Cerebellar cortex (tissue), 1 donor: ENCODE data around the gene UCP3.

ENCODE experiments used
- DNase-seq: peaks from one replicate; pipeline ENCODE4 v3.0.0-alpha.2; 2015; ENCODE audit warnings: low spot score

UCP3 gene

GRCh38 chr11:74018331-74019005 lies 9.6 kb upstream of the UCP3 start:
- no peak for DNase-seq

- DNase-seq, result no peak
Observed at GRCh38 chr11:74017631-74018030, 8.7 kb upstream of the UCP3 start.

GRCh38 chr11:74015919-74016684 lies 7.2 kb upstream of the UCP3 start:
- no peak for DNase-seq

- no peak for DNase-seq
Observed at GRCh38 chr11:74014880-74015279, 6.0 kb upstream of the UCP3 start.

- DNase-seq, result no peak
Observed at GRCh38 chr11:74013141-74013540, 4.3 kb upstream of the UCP3 start.

GRCh38 chr11:74012074-74012809 lies 3.4 kb upstream of the UCP3 start:
- no peak for DNase-seq

- DNase-seq, result no peak
Observed at GRCh38 chr11:74011360-74012073, 2.6 kb upstream of the UCP3 start.

- no peak for DNase-seq
Observed at GRCh38 chr11:74010306-74011300, 1.7 kb upstream of the UCP3 start.

- no peak for DNase-seq
Observed at GRCh38 chr11:74009675-74010305, 905 bp upstream of the UCP3 start.

- no peak for DNase-seq
Observed at GRCh38 chr11:74009230-74009547, 304 bp upstream of the UCP3 start.

- no peak for DNase-seq
Observed at GRCh38 chr11:74007691-74008372, 1.1 kb downstream of the UCP3 start.

- DNase-seq, result no peak
Observed at GRCh38 chr11:74006743-74007304, 2.1 kb downstream of the UCP3 start.

- DNase-seq, result no peak
Observed at GRCh38 chr11:74005721-74006517, 3.0 kb downstream of the UCP3 start.

GRCh38 chr11:74004759-74005615 lies 3.9 kb downstream of the UCP3 start:
- no peak for DNase-seq

- DNase-seq, result no peak
Observed at GRCh38 chr11:74004046-74004695, 4.7 kb downstream of the UCP3 start.

GRCh38 chr11:74002832-74003231 lies 6.1 kb downstream of the UCP3 start:
- DNase-seq, result no peak

GRCh38 chr11:74001822-74002286 lies 7.0 kb downstream of the UCP3 start:
- no peak for DNase-seq
